Measurements from ENCODE around the gene SCAMP4. TPM values are rescaled to one million over a fixed set of nuclear protein-coding genes. Genes with fewer than 3 reads are reported as not detected.
"Not testable (repeated sequence)": the region's sequence is repeated elsewhere in the genome, so short reads cannot be mapped to it uniquely, and the experiment has no call there.

Gene SCAMP4
- total RNA-seq, 2 experiments from 2014 or later, result 21.3 to 49.9 TPM

- Histone ChIP-seq H4K20me1 (ENCODE audit: insufficient read depth, low read length) (0 out of 2 replicates have a peak, but pooled peaks cover 5% of the 10 kb centered on the region), H3K9me2 (ENCODE audit: insufficient read depth, low read length) (no peaks in the 10 kb centered on the region), H2AFZ (ENCODE audit: low read length) (no peak overlapping the region), H3K4me1 (ENCODE audit: insufficient read depth, low read length, poor library complexity, severe bottlenecking) (peaks cover 31% of the 10 kb centered on the region), H3K9me3 (ENCODE audit: low read length) (no peaks in the 10 kb centered on the region), H3K4me3 (ENCODE audit: low read depth, low read length, poor library complexity, severe bottlenecking) (peak overlapping the region; percentile 98), H3K79me2 (ENCODE audit: insufficient read depth, low read depth, low read length) (peaks cover 35% of the 10 kb centered on the region), H3K27ac (ENCODE audit: low read depth, low read length, poor library complexity, severe bottlenecking) (peak overlapping the region; percentile 71), H3K36me3 (ENCODE audit: insufficient read depth, low read length) (peaks cover 5% of the 10 kb centered on the region; the same call in 1 of the 2 replicates), H3K4me2 (ENCODE audit: low read length) (peak overlapping the region; percentile 98)
- no peak for TF ChIP-seq EZH2phosphoT487 (IDR thresholded peaks at IDR 0.05; ENCODE audit: borderline replicate concordance, low read depth, low read length)
- TF ChIP-seq, protein P1, sequence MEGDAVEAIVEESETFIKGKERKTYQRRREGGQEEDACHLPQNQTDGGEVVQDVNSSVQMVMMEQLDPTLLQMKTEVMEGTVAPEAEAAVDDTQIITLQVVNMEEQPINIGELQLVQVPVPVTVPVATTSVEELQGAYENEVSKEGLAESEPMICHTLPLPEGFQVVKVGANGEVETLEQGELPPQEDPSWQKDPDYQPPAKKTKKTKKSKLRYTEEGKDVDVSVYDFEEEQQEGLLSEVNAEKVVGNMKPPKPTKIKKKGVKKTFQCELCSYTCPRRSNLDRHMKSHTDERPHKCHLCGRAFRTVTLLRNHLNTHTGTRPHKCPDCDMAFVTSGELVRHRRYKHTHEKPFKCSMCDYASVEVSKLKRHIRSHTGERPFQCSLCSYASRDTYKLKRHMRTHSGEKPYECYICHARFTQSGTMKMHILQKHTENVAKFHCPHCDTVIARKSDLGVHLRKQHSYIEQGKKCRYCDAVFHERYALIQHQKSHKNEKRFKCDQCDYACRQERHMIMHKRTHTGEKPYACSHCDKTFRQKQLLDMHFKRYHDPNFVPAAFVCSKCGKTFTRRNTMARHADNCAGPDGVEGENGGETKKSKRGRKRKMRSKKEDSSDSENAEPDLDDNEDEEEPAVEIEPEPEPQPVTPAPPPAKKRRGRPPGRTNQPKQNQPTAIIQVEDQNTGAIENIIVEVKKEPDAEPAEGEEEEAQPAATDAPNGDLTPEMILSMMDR (conservative IDR thresholded peaks at IDR 0.05; ENCODE audit: low read length), result no peak
- intact Hi-C loops (cut with micrococcal nuclease; ENCODE audit: unreplicated experiment), result loop anchor here (2.0 kb wide), 1 partner anchor 19 kb away; no protein-coding TSS in a partner anchor
- BruUV-seq (replicated peaks), result TSS peak; percentile 60
- ChIA-PET CTCF (ENCODE audit: unreplicated experiment) (no interaction called here), POLR2A (no interaction called here)
- peak; percentile 27 for DNase-seq (ENCODE audit: low spot score)
Measured at GRCh38 chr19:1883784-1884183, 21.4 kb upstream of the SCAMP4 start.

GRCh38 chr19:1884291-1884718 lies 20.9 kb upstream of the SCAMP4 start:
- intact Hi-C loops (cut with micrococcal nuclease; ENCODE audit: unreplicated experiment), result no loop called here
- Histone ChIP-seq H3K9me3 (ENCODE audit: low read length) (no peaks in the 10 kb centered on the region), H3K27ac (ENCODE audit: low read depth, low read length, poor library complexity, severe bottlenecking) (peak overlapping the region; percentile 71), H3K4me3 (ENCODE audit: low read depth, low read length, poor library complexity, severe bottlenecking) (peak overlapping the region; percentile 98), H3K4me1 (ENCODE audit: insufficient read depth, low read length, poor library complexity, severe bottlenecking) (peaks cover 35% of the 10 kb centered on the region), H2AFZ (ENCODE audit: low read length) (no peak overlapping the region), H3K9me2 (ENCODE audit: insufficient read depth, low read length) (no peaks in the 10 kb centered on the region), H3K4me2 (ENCODE audit: low read length) (peak overlapping the region; percentile 98), H3K79me2 (ENCODE audit: insufficient read depth, low read depth, low read length) (peaks cover 35% of the 10 kb centered on the region), H4K20me1 (ENCODE audit: insufficient read depth, low read length) (0 out of 2 replicates have a peak, but pooled peaks cover 5% of the 10 kb centered on the region), H3K36me3 (ENCODE audit: insufficient read depth, low read length) (peaks cover 5% of the 10 kb centered on the region; the same call in 1 of the 2 replicates)
- BruUV-seq (replicated peaks), result no TSS peak
- CTCF ChIA-PET (ENCODE audit: unreplicated experiment), result no interaction called here
- peak; percentile 34 for DNase-seq (ENCODE audit: low spot score)
- POLR2A ChIA-PET, result interaction anchor here (0.6 kb wide), 1 partner anchor 1176 kb away, joined by 4 read pairs; no protein-coding TSS in a partner anchor
- TF ChIP-seq, protein P1 (conservative IDR thresholded peaks at IDR 0.05; ENCODE audit: low read length), result no peak
- no peak for TF ChIP-seq EZH2phosphoT487 (IDR thresholded peaks at IDR 0.05; ENCODE audit: borderline replicate concordance, low read depth, low read length)

DNA sequence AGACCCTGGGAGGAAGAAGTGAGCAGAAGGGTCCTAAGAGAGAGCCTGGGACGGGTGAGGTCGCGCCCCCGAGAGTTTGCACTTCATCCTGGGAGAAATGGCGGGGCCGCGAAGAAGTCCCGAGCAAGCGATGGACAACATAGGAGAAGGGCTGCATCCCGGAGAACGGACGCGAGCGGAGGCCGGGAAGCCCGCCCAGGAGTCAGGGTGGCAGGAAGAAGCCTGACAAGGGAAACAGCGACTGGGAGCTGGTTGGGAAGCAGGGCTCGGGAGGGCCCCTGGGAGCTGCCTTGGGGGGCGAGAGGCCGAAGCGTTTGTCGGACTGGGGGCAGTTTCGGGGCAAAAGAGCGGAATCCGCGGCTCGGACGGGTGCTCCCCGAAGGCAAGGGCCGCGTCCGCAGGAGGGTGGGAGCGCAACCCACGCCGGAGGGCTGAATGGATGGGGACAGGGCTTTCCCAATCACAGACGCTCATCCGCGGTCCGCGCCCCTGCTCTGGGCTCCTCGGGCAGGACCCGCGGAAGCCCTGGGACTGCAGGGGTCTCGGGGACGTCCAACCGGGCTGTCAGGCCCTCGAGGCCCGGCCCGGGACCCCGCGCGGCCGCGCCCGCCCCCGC lies 20.4 kb upstream of the SCAMP4 start:
- no peak overlapping the region for H2AFZ ChIP-seq (ENCODE audit: low read length)
- no TSS peak for BruUV-seq (replicated peaks)
- peaks cover 5% of the 10 kb centered on the region; the same call in 1 of the 2 replicates for H3K36me3 ChIP-seq (ENCODE audit: insufficient read depth, low read length)
- DNase-seq (ENCODE audit: low spot score), result peak; percentile 28
- ChIA-PET CTCF (ENCODE audit: unreplicated experiment) (interaction anchor here (0.5 kb wide), 1 partner anchor 16 kb away, joined by 5 read pairs; no protein-coding TSS in a partner anchor), POLR2A (interaction anchor here (0.6 to 0.8 kb wide), 2 partner anchors 11 to 1176 kb away, joined by 3 to 4 read pairs; no protein-coding TSS in a partner anchor)
- TF ChIP-seq, protein P1 (conservative IDR thresholded peaks at IDR 0.05; ENCODE audit: low read length), result no peak
- TF ChIP-seq EZH2phosphoT487 (IDR thresholded peaks at IDR 0.05; ENCODE audit: borderline replicate concordance, low read depth, low read length), result no peak
- peak overlapping the region; percentile 71 for H3K27ac ChIP-seq (ENCODE audit: low read depth, low read length, poor library complexity, severe bottlenecking)
- H3K4me1 ChIP-seq (ENCODE audit: insufficient read depth, low read length, poor library complexity, severe bottlenecking), result peaks cover 37% of the 10 kb centered on the region
- intact Hi-C loops (cut with micrococcal nuclease; ENCODE audit: unreplicated experiment), result no loop called here
- no peaks in the 10 kb centered on the region for H3K9me2 ChIP-seq (ENCODE audit: insufficient read depth, low read length)
- H3K79me2 ChIP-seq (ENCODE audit: insufficient read depth, low read depth, low read length), result peaks cover 35% of the 10 kb centered on the region
- H3K4me2 ChIP-seq (ENCODE audit: low read length), result peak overlapping the region; percentile 98
- 0 out of 2 replicates have a peak, but pooled peaks cover 5% of the 10 kb centered on the region for H4K20me1 ChIP-seq (ENCODE audit: insufficient read depth, low read length)
- H3K9me3 ChIP-seq (ENCODE audit: low read length), result no peaks in the 10 kb centered on the region
- peak overlapping the region; percentile 98 for H3K4me3 ChIP-seq (ENCODE audit: low read depth, low read length, poor library complexity, severe bottlenecking)

DNA sequence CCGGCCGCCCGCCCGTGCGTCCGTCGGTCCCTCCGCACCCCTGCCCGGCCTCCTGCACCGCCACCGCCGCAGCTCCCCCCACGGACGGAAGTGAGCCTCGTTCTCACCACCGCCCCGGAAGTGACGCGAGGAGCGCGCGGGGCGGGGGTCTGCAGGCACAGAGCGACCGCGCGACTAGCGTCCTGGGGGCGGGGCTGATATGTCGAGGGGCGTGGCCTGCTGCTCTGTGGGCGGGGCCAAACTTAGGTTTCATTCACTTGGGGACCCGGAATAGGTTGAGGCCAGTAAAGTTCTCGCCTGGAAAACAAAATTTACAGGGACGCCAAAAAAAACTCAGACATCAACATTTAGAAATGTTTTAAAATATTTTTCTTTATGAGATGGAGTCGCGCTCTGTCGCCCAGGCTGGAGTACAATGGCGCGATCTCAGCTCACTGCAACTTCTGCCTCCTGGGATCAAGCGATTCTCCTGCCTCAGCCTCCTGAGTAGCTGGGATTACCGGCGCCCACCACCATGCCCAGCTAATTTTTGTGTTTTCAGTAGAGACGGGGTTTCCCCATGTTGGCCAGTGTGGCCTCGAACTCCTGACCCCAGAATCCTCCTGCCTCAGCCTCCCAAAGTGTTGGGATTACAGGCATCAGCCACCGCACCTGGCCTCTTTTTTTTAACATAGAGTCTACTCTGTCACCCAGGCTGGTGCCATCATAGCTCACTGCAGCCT lies 19.6 kb upstream of the SCAMP4 start, which contains the start of gene ABHD17A:
Gene ABHD17A, minus strand, starts transcription at position 99 of the 722 bp plus-strand sequence. CDS start 3,930 bp downstream, outside the sequence.
- ChIA-PET CTCF (ENCODE audit: unreplicated experiment) (interaction anchor here (0.5 kb wide), 1 partner anchor 15 kb away, joined by 5 read pairs; no protein-coding TSS in a partner anchor), POLR2A (interaction anchor here (0.6 to 1.2 kb wide), 3 partner anchors 9 to 19 kb away, joined by 3 read pairs; no protein-coding TSS in a partner anchor)
- peaks cover 35% of the 10 kb centered on the region for H3K79me2 ChIP-seq (ENCODE audit: insufficient read depth, low read depth, low read length)
- intact Hi-C loops (cut with micrococcal nuclease; ENCODE audit: unreplicated experiment); H3K36me3 ChIP-seq (ENCODE audit: insufficient read depth, low read length); H3K9me3 ChIP-seq (ENCODE audit: low read length); H4K20me1 ChIP-seq (ENCODE audit: insufficient read depth, low read length); H3K9me2 ChIP-seq (ENCODE audit: insufficient read depth, low read length); BruUV-seq (replicated peaks): not testable (repeated sequence)
- peaks cover 37% of the 10 kb centered on the region for H3K4me1 ChIP-seq (ENCODE audit: insufficient read depth, low read length, poor library complexity, severe bottlenecking)
- peak; percentile 98 for DNase-seq (ENCODE audit: low spot score)
- peak within 1 kb of the TSS; percentile 98 for H3K4me3 ChIP-seq (ENCODE audit: low read depth, low read length, poor library complexity, severe bottlenecking)
- H3K27ac ChIP-seq (ENCODE audit: low read depth, low read length, poor library complexity, severe bottlenecking), result peak within 1 kb of the TSS; percentile 71
- H2AFZ ChIP-seq (ENCODE audit: low read length), result peak within 1 kb of the TSS; percentile 52; the same call in 1 of the 2 replicates
- peak within 1 kb of the TSS; percentile 98 for H3K4me2 ChIP-seq (ENCODE audit: low read length)

Data from OCI-LY7 (cell line).